ENCODE measurements around the gene GDF2.

GDF2 gene

GRCh38 chr10:47290338-47290737 is 31.9 kb upstream of the GDF2 start:
- no peaks in the 10 kb centered on the region for H3K9me3 ChIP-seq (ENCODE audit: control insufficient read depth, low read length)
- H3K27me3 ChIP-seq (ENCODE audit: control insufficient read depth, insufficient read depth, low read length, poor library complexity, severe bottlenecking) = no peaks in the 10 kb centered on the region
- H3K4me3 ChIP-seq (ENCODE audit: insufficient read depth, low read depth, low read length) = no peak overlapping the region
- peaks cover 5% of the 10 kb centered on the region for H3K4me1 ChIP-seq (ENCODE audit: control insufficient read depth, insufficient read depth, low read length)
- H3K27ac ChIP-seq (ENCODE audit: insufficient read depth, low read depth, low read length, poor library complexity, severe bottlenecking) = no peak overlapping the region
- no peaks in the 10 kb centered on the region for H3K36me3 ChIP-seq (ENCODE audit: control insufficient read depth, insufficient read depth, low read length)
- 88 to 89% methylated on average over 3 of the region's 3 CpGs for WGBS, 2 experiments

DNA sequence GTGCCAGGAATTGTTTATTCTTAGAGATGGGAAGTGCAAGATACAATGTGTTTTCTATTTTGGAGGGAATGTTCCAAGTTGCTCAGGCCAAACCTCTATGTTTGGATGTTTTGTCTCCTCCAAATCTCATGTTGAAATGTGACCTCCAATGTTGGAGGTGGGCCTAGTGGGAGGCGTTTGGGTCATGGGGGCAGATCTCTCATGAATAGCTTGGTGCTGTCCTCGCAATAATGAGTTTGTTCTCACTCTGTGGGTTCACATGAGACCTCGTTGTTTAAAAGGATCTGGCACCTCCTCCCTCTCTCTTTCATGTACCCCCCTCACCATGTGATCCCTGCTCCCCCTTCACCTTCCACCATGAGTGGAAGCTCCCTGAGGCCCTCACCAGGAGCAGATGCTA is 30.6 kb upstream of the GDF2 start:
- 84 to 89% methylated on average over 3 of the region's 3 CpGs for WGBS, 2 experiments
- no peak overlapping the region for H3K27ac ChIP-seq (ENCODE audit: insufficient read depth, low read depth, low read length, poor library complexity, severe bottlenecking)
- no peak overlapping the region for H3K4me3 ChIP-seq (ENCODE audit: insufficient read depth, low read depth, low read length)
- H3K27me3 ChIP-seq (ENCODE audit: control insufficient read depth, insufficient read depth, low read length, poor library complexity, severe bottlenecking) = no peaks in the 10 kb centered on the region
- H3K4me1 ChIP-seq (ENCODE audit: control insufficient read depth, insufficient read depth, low read length) = peaks cover 13% of the 10 kb centered on the region
- no peaks in the 10 kb centered on the region for H3K9me3 ChIP-seq (ENCODE audit: control insufficient read depth, low read length)
- H3K36me3 ChIP-seq (ENCODE audit: control insufficient read depth, insufficient read depth, low read length) = no peaks in the 10 kb centered on the region

DNA sequence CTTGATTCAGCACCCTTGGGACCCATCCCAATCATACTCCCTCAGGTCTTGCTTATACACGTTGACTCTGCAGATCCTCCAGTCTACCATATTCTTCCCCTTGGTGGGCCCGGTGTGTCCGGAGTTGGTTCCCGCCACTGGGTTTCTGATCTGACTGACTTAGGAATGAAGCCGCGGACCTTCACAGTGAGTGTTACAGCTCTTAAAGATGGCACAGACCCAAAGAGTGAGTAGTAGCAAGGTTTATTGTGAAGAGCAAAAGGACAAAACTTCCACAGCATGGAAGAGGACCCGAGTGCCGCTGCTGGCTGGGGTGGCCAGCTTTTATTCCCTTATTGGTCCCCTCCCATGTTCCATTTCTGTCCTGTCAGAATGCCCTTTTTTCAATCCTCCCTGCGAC is 28.2 kb upstream of the GDF2 start:
- H3K4me3 ChIP-seq (ENCODE audit: insufficient read depth, low read depth, low read length) = no peak overlapping the region
- H3K9me3 ChIP-seq (ENCODE audit: control insufficient read depth, low read length) = no peaks in the 10 kb centered on the region
- H3K36me3 ChIP-seq (ENCODE audit: control insufficient read depth, insufficient read depth, low read length) = no peaks in the 10 kb centered on the region
- WGBS, 2 experiments = 95 to 96% methylated on average over 9 of the region's 9 CpGs
- no peak overlapping the region for H3K27ac ChIP-seq (ENCODE audit: insufficient read depth, low read depth, low read length, poor library complexity, severe bottlenecking)
- H3K4me1 ChIP-seq (ENCODE audit: control insufficient read depth, insufficient read depth, low read length) = peaks cover 30% of the 10 kb centered on the region
- H3K27me3 ChIP-seq (ENCODE audit: control insufficient read depth, insufficient read depth, low read length, poor library complexity, severe bottlenecking) = no peaks in the 10 kb centered on the region

DNA sequence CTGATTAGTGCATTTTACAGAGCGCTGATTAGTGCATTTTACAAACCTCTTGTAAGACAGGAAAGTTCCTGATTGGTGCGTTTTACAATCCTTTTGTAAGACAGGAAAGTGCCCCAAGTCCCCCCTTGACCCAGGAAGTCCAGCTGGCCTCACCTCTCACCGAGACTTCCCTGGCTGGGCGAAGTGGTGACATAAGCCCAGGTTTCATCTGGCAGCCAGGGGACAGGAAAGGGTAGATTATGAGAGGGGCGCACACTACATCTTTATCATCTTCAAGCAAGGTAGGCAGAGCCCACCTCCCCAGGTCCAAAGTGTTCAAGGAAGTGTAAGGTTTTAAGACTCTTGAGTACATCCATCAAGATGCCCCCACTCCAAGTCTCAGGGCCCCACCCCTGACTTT is 27.8 kb upstream of the GDF2 start:
- H3K9me3 ChIP-seq (ENCODE audit: control insufficient read depth, low read length) = no peaks in the 10 kb centered on the region
- H3K27me3 ChIP-seq (ENCODE audit: control insufficient read depth, insufficient read depth, low read length, poor library complexity, severe bottlenecking) = peaks cover 3% of the 10 kb centered on the region
- H3K4me3 ChIP-seq (ENCODE audit: insufficient read depth, low read depth, low read length) = no peak overlapping the region
- no peak overlapping the region for H3K27ac ChIP-seq (ENCODE audit: insufficient read depth, low read depth, low read length, poor library complexity, severe bottlenecking)
- no peaks in the 10 kb centered on the region for H3K36me3 ChIP-seq (ENCODE audit: control insufficient read depth, insufficient read depth, low read length)
- 95 to 96% methylated on average over 5 of the region's 5 CpGs for WGBS, 2 experiments
- peaks cover 34% of the 10 kb centered on the region for H3K4me1 ChIP-seq (ENCODE audit: control insufficient read depth, insufficient read depth, low read length)

DNA sequence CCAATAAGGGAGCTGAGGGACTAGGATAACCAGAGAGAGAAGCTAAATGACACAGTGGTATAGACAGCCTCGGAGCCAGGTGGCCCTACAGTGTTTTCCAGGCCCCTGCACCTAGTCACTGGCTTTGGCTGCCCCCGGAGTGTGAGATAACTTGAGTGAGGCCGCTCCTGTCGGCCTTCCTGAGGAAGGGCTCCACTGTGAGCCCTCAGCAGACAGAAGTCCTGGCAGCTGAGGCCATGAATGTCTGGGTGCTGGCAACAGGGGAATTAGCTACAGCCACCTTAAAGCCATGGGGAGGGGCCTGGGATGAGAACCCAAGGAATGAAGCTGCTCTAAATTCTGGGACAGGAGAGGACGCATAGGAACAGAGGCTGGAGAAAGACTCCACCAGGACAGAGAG is 26.8 kb upstream of the GDF2 start:
- WGBS, 2 experiments = 92 to 93% methylated on average over 5 of the region's 5 CpGs
- H3K27me3 ChIP-seq (ENCODE audit: control insufficient read depth, insufficient read depth, low read length, poor library complexity, severe bottlenecking) = peaks cover 12% of the 10 kb centered on the region
- no peak overlapping the region for H3K27ac ChIP-seq (ENCODE audit: insufficient read depth, low read depth, low read length, poor library complexity, severe bottlenecking)
- H3K36me3 ChIP-seq (ENCODE audit: control insufficient read depth, insufficient read depth, low read length) = no peaks in the 10 kb centered on the region
- no peak overlapping the region for H3K4me3 ChIP-seq (ENCODE audit: insufficient read depth, low read depth, low read length)
- no peaks in the 10 kb centered on the region for H3K9me3 ChIP-seq (ENCODE audit: control insufficient read depth, low read length)
- H3K4me1 ChIP-seq (ENCODE audit: control insufficient read depth, insufficient read depth, low read length) = peaks cover 37% of the 10 kb centered on the region

GRCh38 chr10:47296156-47296894 is 25.9 kb upstream of the GDF2 start:
- Histone ChIP-seq H3K27ac (ENCODE audit: insufficient read depth, low read depth, low read length, poor library complexity, severe bottlenecking) (no peak overlapping the region), H3K27me3 (ENCODE audit: control insufficient read depth, insufficient read depth, low read length, poor library complexity, severe bottlenecking) (peaks cover 21% of the 10 kb centered on the region), H3K4me1 (ENCODE audit: control insufficient read depth, insufficient read depth, low read length) (peaks cover 37% of the 10 kb centered on the region), H3K9me3 (ENCODE audit: control insufficient read depth, low read length) (no peaks in the 10 kb centered on the region), H3K36me3 (ENCODE audit: control insufficient read depth, insufficient read depth, low read length) (no peaks in the 10 kb centered on the region), H3K4me3 (ENCODE audit: insufficient read depth, low read depth, low read length) (no peak overlapping the region)
- 63 to 66% methylated on average over 12 of the region's 12 CpGs for WGBS, 2 experiments

DNA sequence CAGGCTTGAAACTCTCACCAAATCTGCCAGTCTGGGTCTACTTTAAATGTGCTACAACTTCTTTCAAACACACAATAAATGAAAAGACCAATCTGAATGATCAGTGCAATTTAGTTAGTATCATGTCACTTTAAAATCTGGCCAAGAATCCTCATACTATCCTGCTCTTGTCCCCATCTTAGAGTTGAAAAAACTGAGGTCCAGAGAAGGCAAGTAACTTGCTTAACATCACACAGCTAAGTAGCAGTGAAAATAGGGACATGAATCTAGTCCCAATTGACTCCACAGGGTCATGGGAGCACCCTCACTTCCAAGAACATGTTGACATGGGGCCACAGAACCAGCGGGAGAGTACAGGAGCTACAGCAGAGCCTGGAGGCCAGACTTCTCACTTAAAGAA is 25.3 kb upstream of the GDF2 start:
- Histone ChIP-seq H3K4me1 (ENCODE audit: control insufficient read depth, insufficient read depth, low read length) (peaks cover 37% of the 10 kb centered on the region), H3K4me3 (ENCODE audit: insufficient read depth, low read depth, low read length) (no peak overlapping the region), H3K27ac (ENCODE audit: insufficient read depth, low read depth, low read length, poor library complexity, severe bottlenecking) (no peak overlapping the region), H3K36me3 (ENCODE audit: control insufficient read depth, insufficient read depth, low read length) (no peaks in the 10 kb centered on the region), H3K9me3 (ENCODE audit: control insufficient read depth, low read length) (no peaks in the 10 kb centered on the region), H3K27me3 (ENCODE audit: control insufficient read depth, insufficient read depth, low read length, poor library complexity, severe bottlenecking) (peaks cover 28% of the 10 kb centered on the region)
- WGBS, 2 experiments = 87 to 94% methylated on average over 1 of the region's 1 CpG

- H3K4me3 ChIP-seq (ENCODE audit: insufficient read depth, low read depth, low read length) = no peak overlapping the region
- peaks cover 37% of the 10 kb centered on the region for H3K4me1 ChIP-seq (ENCODE audit: control insufficient read depth, insufficient read depth, low read length)
- 57 to 68% methylated on average over 12 of the region's 12 CpGs for WGBS, 2 experiments
- H3K9me3 ChIP-seq (ENCODE audit: control insufficient read depth, low read length) = no peaks in the 10 kb centered on the region
- H3K27me3 ChIP-seq (ENCODE audit: control insufficient read depth, insufficient read depth, low read length, poor library complexity, severe bottlenecking) = peaks cover 35% of the 10 kb centered on the region
- H3K27ac ChIP-seq (ENCODE audit: insufficient read depth, low read depth, low read length, poor library complexity, severe bottlenecking) = peak overlapping the region; percentile 41
- H3K36me3 ChIP-seq (ENCODE audit: control insufficient read depth, insufficient read depth, low read length) = no peaks in the 10 kb centered on the region
Measured at GRCh38 chr10:47297866-47298540, 24.3 kb upstream of the GDF2 start.

- 89 to 92% methylated on average over 1 of the region's 1 CpG for WGBS, 2 experiments
Measured at GRCh38 chr10:47298715-47299114, 23.5 kb upstream of the GDF2 start.

GRCh38 chr10:47299611-47300428 is 22.4 kb upstream of the GDF2 start, which contains the start of gene GDF10:
TSS of gene GDF10 (plus strand) at chr10:47300197. CDS start at chr10:47300652, 455 bp downstream.
- Histone ChIP-seq H3K36me3 (ENCODE audit: control insufficient read depth, insufficient read depth, low read length) (no peaks in the 10 kb centered on the region), H3K4me3 (ENCODE audit: insufficient read depth, low read depth, low read length) (peak within 1 kb of the TSS; percentile 45), H3K27me3 (ENCODE audit: control insufficient read depth, insufficient read depth, low read length, poor library complexity, severe bottlenecking) (peaks cover 35% of the 10 kb centered on the region), H3K27ac (ENCODE audit: insufficient read depth, low read depth, low read length, poor library complexity, severe bottlenecking) (no peak within 1 kb of the TSS), H3K4me1 (ENCODE audit: control insufficient read depth, insufficient read depth, low read length) (peaks cover 37% of the 10 kb centered on the region), H3K9me3 (ENCODE audit: control insufficient read depth, low read length) (no peaks in the 10 kb centered on the region)
- WGBS, 2 experiments = 6 to 7% methylated on average over 64 of the region's 64 CpGs

More at GRCh38 chr10:47298715-47299114, 23.5 kb upstream of the GDF2 start:
- Histone ChIP-seq H3K36me3 (ENCODE audit: control insufficient read depth, insufficient read depth, low read length) (no peaks in the 10 kb centered on the region), H3K27me3 (ENCODE audit: control insufficient read depth, insufficient read depth, low read length, poor library complexity, severe bottlenecking) (peaks cover 35% of the 10 kb centered on the region), H3K9me3 (ENCODE audit: control insufficient read depth, low read length) (no peaks in the 10 kb centered on the region), H3K4me1 (ENCODE audit: control insufficient read depth, insufficient read depth, low read length) (peaks cover 37% of the 10 kb centered on the region), H3K27ac (ENCODE audit: insufficient read depth, low read depth, low read length, poor library complexity, severe bottlenecking) (no peak overlapping the region), H3K4me3 (ENCODE audit: insufficient read depth, low read depth, low read length) (no peak overlapping the region)

All from ectodermal cell (in vitro differentiated cells).